Body of pancreas (tissue), 4 donors: ENCODE results near the gene DNAI7.

Source experiments
- CTCF ChIP-seq, 7 experiments: fragments of 450-650 bp in 4 of 7; fragments of 200-600 bp in 3 of 7; sonication (generic) in 3 of 7; IDR thresholded peaks; one replicate each; pipeline ENCODE4 v1.5.1; 2016 to 2019; ENCODE audit warnings: antibody characterized with exemption in 7 of 7
- POLR2A ChIP-seq, 3 donors: fragments of 450-650 bp; IDR thresholded peaks; one replicate each; pipeline ENCODE4 v1.6.1; 2016; ENCODE audit warnings: antibody characterized with exemption in 3 of 3, mild to moderate bottlenecking in 2 of 3

- TF ChIP-seq CTCF (IDR thresholded peaks at IDR 0.05) = no peak
- TF ChIP-seq POLR2A (IDR thresholded peaks at IDR 0.05) = no peak
Measured at GRCh38 chr12:25115677-25116076, 79.3 kb downstream of the DNAI7 start.
